Heart right ventricle (tissue), 16 donors: ENCODE results near the gene UBAP2. TPM values are rescaled to one million over a fixed set of nuclear protein-coding genes. Genes with fewer than 3 reads are reported as not detected.

Experiments used
- ATAC-seq, 8 donors: fragments of 200-7000 bp; cut with Tn5 transposase; one replicate each; pipeline ENCODE4 v1.9.1; 2020; ENCODE audit warnings: mild to moderate bottlenecking in 8 of 8, moderate library complexity in 8 of 8, moderate number of reproducible peaks in 1 of 8
- DNase-seq, 2 donors: peaks; one replicate each; pipeline ENCODE4 v3.0.0-alpha.2; 2020
- H3K27ac ChIP-seq, 10 donors: fragments of 200-600 bp; sonication (generic) in 2 of 10; one replicate each; pipeline versions ENCODE4 v1.5.0 to v1.8.0; 2020 to 2022; ENCODE audit warnings: mild to moderate bottlenecking in 3 of 10
- H3K27me3 ChIP-seq, 7 donors: fragments of 200-600 bp; one replicate each; pipeline ENCODE4 v1.8.0; 2021 to 2022; ENCODE audit warnings: mild to moderate bottlenecking in 2 of 7
- H3K36me3 ChIP-seq, 9 donors: fragments of 200-600 bp; sonication (generic) in 1 of 9; one replicate each; pipeline versions ENCODE4 v1.5.0 to v1.8.0; 2020 to 2022; ENCODE audit warnings: mild to moderate bottlenecking in 2 of 9
- H3K4me1 ChIP-seq, 9 donors: fragments of 200-600 bp; sonication (generic) in 1 of 9; one replicate each; pipeline versions ENCODE4 v1.5.0 to v1.8.0; 2020 to 2022; ENCODE audit warnings: mild to moderate bottlenecking in 4 of 9
- H3K4me3 ChIP-seq, 10 donors: fragments of 200-600 bp; sonication (generic) in 2 of 10; one replicate each; pipeline versions ENCODE4 v1.5.0 to v1.8.0; 2020 to 2022; ENCODE audit warnings: mild to moderate bottlenecking in 7 of 10, moderate library complexity in 2 of 10
- H3K9me3 ChIP-seq, 11 donors: fragments of 200-600 bp in 10 of 11; sonication (generic) in 2 of 11; one replicate each; pipeline versions ENCODE4 v1.5.0 to v1.8.0; 2013 to 2022; ENCODE audit warnings: mild to moderate bottlenecking in 2 of 11, control low read depth in 1 of 11, moderate library complexity in 1 of 11
- CTCF ChIP-seq, 9 donors: fragments of 200-600 bp; sonication (generic) in 2 of 9; IDR thresholded peaks; one replicate each; pipeline versions ENCODE4 v1.5.0 to v1.8.0; 2021 to 2022; ENCODE audit warnings: antibody characterized with exemption in 9 of 9, mild to moderate bottlenecking in 5 of 9, moderate library complexity in 1 of 9
- WGBS, 2 donors: extraction: QIAGEN DNeasy Blood & Tissue Kit; methylation state at CpG; one replicate each; pipeline ENCODE4 v1.1.7; 2013; ENCODE audit warnings: inconsistent platforms in 1 of 2; 5-methylcytosine and 5-hydroxymethylcytosine counted together
- intact Hi-C, 10 donors: fragments of 100-400 bp; cut with DNase I; formaldehyde crosslinking; loops; one replicate each; pipeline versions ENCODE4 v1.11.1 to v1.14.2; 2022
- polyA plus RNA-seq, 2 donors: library from polyadenylated mRNA; stranded (reverse); fragments of 200-250 nt; gene quantifications; one replicate each; pipeline ENCODE4 v1.2.3, GENCODE V29; 2013
- total RNA-seq, 10 donors: library from RNA; stranded (reverse); fragmentation: NEBNext Ultra II Directional in 3 of 10; extraction: Animal tissue kit (Norgen Biotek cat#: 25700) in 3 of 10; gene quantifications; one replicate each; pipeline versions ENCODE4 v1.2.1 to v1.2.4, GENCODE V29; 2021 to 2023
- donor health status: Arrhythmogenic right ventricular cardiomyopathy.
- donor health status: ischemic (EF 13 %, LVEDD 7.1; RV severe dilation, severe dysfunction).
- donor health status: healthy with polysubstance abuse.
- donor health status: DM: no; HTN: yes; CAD: no.
- donor health status: DM: no; HTN: no; CAD: no.
- donor health status: ischemic (EF 25% LVEDD 6.9; RV normal size, moderate dysfunction).
- donor health status: ischemic (EF 25% LVEDD 5.7; RV mildly dilated, moderate dysfunction).
- donor health status: healthy.
- donor health status: DM: yes; HTN: yes; CAD: no.
- donor health status: Ischemic cardiomyopathy.
- donor health status: ischemic (EF 35%, LVEDD 5.7; RV mildly dilated, moderate dysfunction).
- donor health status: nonischemic (EF 11% LVEDD 7.7; RV severe dilation, severe dysfunction).
- donor health status: DM: yes; HTN: yes; CAD: no.
- donor health status: PGD.
- donor health status: ischemic (EF 29% LVEDD 5.4; RV normal size, mild dysfunction).
- donor health status: nonischemic (EF 23%, LVEDD 6.1; RV moderate dilation, normal function).

Gene UBAP2
- total and polyA plus RNA-seq, 12 donors: 11.7 to 36.9 (median 27.8) TPM

DNA sequence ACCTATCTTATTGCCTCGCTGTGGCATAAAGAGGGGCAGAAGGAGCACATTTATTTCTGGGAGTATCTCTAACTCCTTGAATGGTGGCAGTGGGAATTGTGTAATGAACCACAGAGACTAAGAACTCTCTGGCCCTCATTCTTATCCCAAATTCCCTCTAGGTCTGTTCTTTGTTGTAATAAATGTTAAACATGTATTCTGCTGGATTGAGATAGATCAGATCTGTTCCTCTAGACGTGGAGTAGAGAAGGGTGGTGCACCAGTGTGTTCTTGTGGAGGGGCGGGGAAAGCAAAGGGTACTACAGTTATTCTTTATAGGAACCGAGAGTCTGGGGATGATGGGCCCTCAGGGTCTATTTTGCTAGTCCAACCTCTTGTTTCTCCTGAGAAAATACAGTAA is 141.3 kb downstream of the UBAP2 start:
- no peaks in the 10 kb centered on the region for H3K9me3 ChIP-seq
- H3K27me3 ChIP-seq: no peaks in the 10 kb centered on the region
- no peak overlapping the region for H3K4me3 ChIP-seq
- WGBS, 2 donors: 73 to 78% methylated on average over 4 of the region's 4 CpGs
- intact Hi-C loops: no loop called here
- H3K27ac ChIP-seq: no peak overlapping the region
- TF ChIP-seq CTCF (IDR thresholded peaks at IDR 0.05): no peak
- ATAC-seq: no peak
- peaks cover 0 to 58% (median 0%) of the 10 kb centered on the region in 9 donors for H3K36me3 ChIP-seq
- no peak for DNase-seq
- H3K4me1 ChIP-seq: peaks cover 0 to 29% (median 16%) of the 10 kb centered on the region in 9 donors

GRCh38 chr9:33906769-33907168 is 141.9 kb downstream of the UBAP2 start:
- Histone ChIP-seq H3K9me3 (no peaks in the 10 kb centered on the region), H3K27me3 (no peaks in the 10 kb centered on the region), H3K27ac (no peak overlapping the region), H3K36me3 (peaks cover 0 to 58% (median 0%) of the 10 kb centered on the region in 9 donors), H3K4me3 (no peak overlapping the region), H3K4me1 (peaks cover 0 to 33% (median 16%) of the 10 kb centered on the region in 9 donors)
- intact Hi-C loops: no loop called here
- no peak for TF ChIP-seq CTCF (IDR thresholded peaks at IDR 0.05)
- WGBS, 2 donors: 89 to 98% methylated on average over 2 of the region's 2 CpGs
- ATAC-seq (no peak), DNase-seq (no peak)

DNA sequence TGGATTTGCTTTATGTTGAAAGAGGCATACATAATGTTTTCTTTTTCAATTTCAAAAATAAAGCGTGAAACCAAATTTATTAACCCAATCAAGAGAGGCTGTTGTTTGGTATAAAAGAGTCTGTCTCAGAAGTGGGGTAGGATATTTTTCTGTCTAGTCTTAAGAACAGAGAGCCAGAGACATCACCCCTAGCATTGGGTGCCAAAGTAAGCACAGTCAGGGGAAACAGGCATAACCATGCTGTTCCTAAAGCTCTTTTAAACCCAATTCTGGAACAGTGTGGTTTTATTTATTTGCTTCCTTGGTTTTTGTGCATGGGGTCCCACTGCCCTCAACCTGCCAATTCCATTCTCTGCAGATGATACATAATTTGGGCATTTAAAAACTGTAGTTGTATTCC is 143.6 kb downstream of the UBAP2 start:
- Histone ChIP-seq H3K36me3 (peaks cover 0 to 65% (median 4%) of the 10 kb centered on the region in 9 donors), H3K27me3 (no peaks in the 10 kb centered on the region), H3K9me3 (no peaks in the 10 kb centered on the region), H3K4me3 (no peak overlapping the region), H3K4me1 (peaks cover 0 to 41% (median 21%) of the 10 kb centered on the region in 9 donors), H3K27ac (no peak overlapping the region)
- no peak for TF ChIP-seq CTCF (IDR thresholded peaks at IDR 0.05)
- intact Hi-C loops: no loop called here
- ATAC-seq (peak in 1 of 8 donors; percentile 30), DNase-seq (no peak)
- WGBS, 2 donors: 96 to 97% methylated on average over 1 of the region's 1 CpG

DNA sequence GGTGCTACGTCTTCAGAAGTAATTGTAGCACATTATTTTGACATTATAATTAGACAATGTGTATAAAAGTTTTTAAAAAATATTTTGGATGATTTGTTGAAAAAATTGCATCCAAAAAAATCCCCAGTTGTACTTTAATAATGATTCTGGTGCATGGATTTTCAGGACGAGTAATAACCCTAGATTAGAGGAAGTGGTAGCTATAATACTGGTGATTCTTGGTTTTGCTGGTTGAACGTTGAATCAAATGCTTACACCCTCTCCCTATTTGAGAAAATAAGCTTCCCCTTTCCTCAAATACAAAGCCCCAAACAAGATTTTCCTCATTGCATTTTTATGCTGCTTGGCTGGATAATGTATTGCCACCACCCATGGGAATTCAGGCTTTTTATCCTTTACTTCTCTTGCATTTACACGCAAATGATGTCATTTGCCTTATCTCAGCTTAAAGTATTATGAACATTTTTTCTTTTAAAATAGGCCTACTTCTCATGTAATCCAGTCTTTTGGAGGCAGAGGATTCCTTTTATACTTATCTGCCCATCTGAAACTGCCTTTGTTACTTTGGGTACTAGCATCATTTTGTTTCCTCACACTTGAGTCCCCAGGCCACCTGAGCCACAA is 145.4 kb downstream of the UBAP2 start:
- DNase-seq: no peak
- Histone ChIP-seq H3K27ac (no peak overlapping the region), H3K9me3 (no peaks in the 10 kb centered on the region), H3K4me1 (peaks cover 0 to 41% (median 21%) of the 10 kb centered on the region in 9 donors), H3K36me3 (peaks cover 0 to 66% (median 4%) of the 10 kb centered on the region in 9 donors), H3K27me3 (no peaks in the 10 kb centered on the region), H3K4me3 (no peak overlapping the region)
- WGBS, 2 donors: 71 to 76% methylated on average over 4 of the region's 4 CpGs
- no peak for TF ChIP-seq CTCF (IDR thresholded peaks at IDR 0.05)
- intact Hi-C loops: no loop called here
- no peak for ATAC-seq
